Activated CD8-positive, alpha-beta memory T cell treated with anti-CD3 and anti-CD28 coated beads, Interleukin-2, amount 50 U/mL, for 1 hour (primary cell): ENCODE measurements around the gene ACSF2.

ENCODE experiments used
- DNase-seq: peaks from one replicate; pipeline ENCODE4 v3.0.0-alpha.2; 2020; ENCODE audit errors: extremely low read depth

The ACSF2 gene

GRCh38 chr17:50501054-50501453 is 75.0 kb downstream of the ACSF2 start:
- DNase-seq = no peak

GRCh38 chr17:50502301-50502990 is 76.4 kb downstream of the ACSF2 start:
- no peak for DNase-seq

GRCh38 chr17:50505591-50506130 is 79.6 kb downstream of the ACSF2 start:
- DNase-seq = no peak

GRCh38 chr17:50506298-50506697 is 80.3 kb downstream of the ACSF2 start:
- DNase-seq = no peak

- peak; percentile 14 for DNase-seq
Observed at GRCh38 chr17:50507871-50508572, 82.0 kb downstream of the ACSF2 start, which contains the start of gene MYCBPAP. Gene MYCBPAP, plus strand, starts transcription at chr17:50508439. Its CDS starts 236 bp downstream, at chr17:50508675.

GRCh38 chr17:50508573-50509460 is 82.8 kb downstream of the ACSF2 start:
- no peak for DNase-seq

GRCh38 chr17:50511058-50511457 is 85.0 kb downstream of the ACSF2 start:
- DNase-seq = no peak

- no peak for DNase-seq
Observed at GRCh38 chr17:50513495-50513894, 87.5 kb downstream of the ACSF2 start.

- no peak for DNase-seq
Observed at GRCh38 chr17:50514388-50514787, 88.4 kb downstream of the ACSF2 start.

- DNase-seq = no peak
Observed at GRCh38 chr17:50514936-50515702, 89.1 kb downstream of the ACSF2 start.

- DNase-seq = no peak
Observed at GRCh38 chr17:50517011-50517410, 91.0 kb downstream of the ACSF2 start.

- no peak for DNase-seq
Observed at GRCh38 chr17:50517504-50518383, 91.7 kb downstream of the ACSF2 start.

GRCh38 chr17:50518384-50519023 is 92.5 kb downstream of the ACSF2 start:
- DNase-seq = no peak

- no peak for DNase-seq
Observed at GRCh38 chr17:50519141-50519834, 93.3 kb downstream of the ACSF2 start.

- no peak for DNase-seq
Observed at GRCh38 chr17:50520483-50520882, 94.5 kb downstream of the ACSF2 start.

- no peak for DNase-seq
Observed at GRCh38 chr17:50521514-50521913, 95.5 kb downstream of the ACSF2 start.

GRCh38 chr17:50522766-50523165 is 96.7 kb downstream of the ACSF2 start:
- no peak for DNase-seq

GRCh38 chr17:50523208-50523607 is 97.2 kb downstream of the ACSF2 start:
- DNase-seq = no peak
